HepG2 (cell line): ENCODE data around the gene ZMYND8. TPM values are rescaled to one million over a fixed set of nuclear protein-coding genes. Genes with fewer than 3 reads are reported as not detected.

Experiments used
- ATAC-seq: fragments of 200-7000 bp; cut with Tn5 transposase; 3 replicates; pipeline ENCODE4 v1.9.1; 2020; ENCODE audit warnings: mild to moderate bottlenecking, moderate library complexity
- BruUV-seq: library from RNA; stranded (reverse); fragments of 400-500 nt; replicated peaks from 2 replicates; lab custom pipeline; 2021; lab: Mats Ljungman, UMichigan
- CTCF ChIA-PET: fragments of 300-600 bp; formaldehyde crosslinking; extraction: SDS; loops from one replicate; lab custom pipeline; 2021; ENCODE audit warnings: low total read pairs, inconsistent platforms, low intra/inter-chr PET ratio; lab: Yijun Ruan, JAX
- POLR2A ChIA-PET: fragments of 350-600 bp; sonication (Branson Sonifier 250); formaldehyde crosslinking; loops from one replicate; lab custom pipeline; 2020; ENCODE audit warnings: antibody characterized with exemption, inconsistent platforms; lab: Yijun Ruan, JAX
- DNase-seq: peaks from one replicate; pipeline ENCODE4 v3.0.0-alpha.2; 2015; ENCODE audit warnings: low spot score
- FAIRE-seq: peaks from 3 replicates; lab custom pipeline; 2011; peaks lifted over from hg19 to GRCh38; lab: Jason Lieb, UNC
- H2AFZ ChIP-seq: one replicate; pipeline ENCODE4 v1.6.1; 2011; ENCODE audit warnings: low read length, inconsistent platforms
- H3K27ac ChIP-seq: fragments of 300-600 bp; 3 replicates; pipeline ENCODE4 v1.8.0; 2011; ENCODE audit warnings: mixed run types, mild to moderate bottlenecking, mixed read lengths, low read length, inconsistent platforms; ENCODE audit not compliant: insufficient read depth; ENCODE audit errors: extremely low read length
- H3K27me3 ChIP-seq, 2 experiments: fragments of 200-600 bp in 1 of 2; 2 replicates in 1 of 2; 3 replicates in 1 of 2; pipeline versions ENCODE4 v1.6.0 to v1.8.0; 2011; ENCODE audit warnings: low read length in 2 of 2, mild to moderate bottlenecking in 2 of 2, moderate library complexity in 2 of 2, inconsistent platforms in 1 of 2; ENCODE audit not compliant: insufficient read depth in 2 of 2, control insufficient read depth in 1 of 2
- H3K36me3 ChIP-seq, 2 experiments: fragments of 200-600 bp in 1 of 2; replicated peaks in 1 of 2; 2 replicates in 1 of 2; 3 replicates in 1 of 2; pipeline versions ENCODE4 v1.5.1 to v1.8.0; 2011; ENCODE audit warnings: low read length in 2 of 2, inconsistent platforms in 1 of 2; ENCODE audit not compliant: insufficient read depth in 2 of 2, control insufficient read depth in 1 of 2
- H3K4me1 ChIP-seq: 2 replicates; pipeline ENCODE4 v1.5.1; 2012; ENCODE audit warnings: low read length, inconsistent platforms; ENCODE audit not compliant: insufficient read depth
- H3K4me2 ChIP-seq: 2 replicates; pipeline ENCODE4 v1.6.0; 2011; ENCODE audit warnings: low read depth, low read length, inconsistent platforms
- H3K4me3 ChIP-seq, 3 experiments: fragments of 200-600 bp in 1 of 3; sonication (generic), shearing (Covaris generic) in 1 of 3; replicated peaks in 1 of 3; 2 replicates each; pipeline ENCODE4 v1.5.1; 2011 to 2016; ENCODE audit warnings: low read length in 3 of 3, inconsistent platforms in 2 of 3, low read depth in 2 of 3, mild to moderate bottlenecking in 2 of 3, control low read depth in 1 of 3, mixed read lengths in 1 of 3; ENCODE audit not compliant: insufficient read depth in 1 of 3
- H3K79me2 ChIP-seq: one replicate; pipeline ENCODE4 v1.6.1; 2011; ENCODE audit warnings: low read length, inconsistent platforms; ENCODE audit not compliant: insufficient read depth
- H3K9ac ChIP-seq: 2 replicates; pipeline ENCODE4 v1.6.0; 2011; ENCODE audit warnings: mild to moderate bottlenecking, low read depth, low read length, inconsistent platforms; ENCODE audit not compliant: insufficient read depth
- H3K9me3 ChIP-seq: 2 replicates; pipeline ENCODE4 v1.5.1; 2012; ENCODE audit warnings: mild to moderate bottlenecking, low read length
- H4K20me1 ChIP-seq: 2 replicates; pipeline ENCODE4 v1.6.0; 2011; ENCODE audit warnings: inconsistent platforms, mild to moderate bottlenecking, low read length, moderate library complexity; ENCODE audit not compliant: insufficient read depth
- ATF1 ChIP-seq: IDR thresholded peaks from 2 replicates; pipeline ENCODE4 v1.6.1; 2016; ENCODE audit warnings: mild to moderate bottlenecking, control low read depth
- CBX1 ChIP-seq: IDR thresholded peaks from one replicate; pipeline ENCODE4 v1.6.1; 2016; ENCODE audit warnings: antibody characterized with exemption, low read depth
- CBX5 ChIP-seq: sonication (generic); formaldehyde crosslinking; IDR thresholded peaks from 2 replicates; pipeline ENCODE4 v1.4.0; 2020; ENCODE audit warnings: missing genetic modification reagents, borderline replicate concordance
- CEBPG ChIP-seq: IDR thresholded peaks from 2 replicates; pipeline ENCODE4 v1.6.1; 2016
- ETV5 ChIP-seq: IDR thresholded peaks from 2 replicates; pipeline ENCODE4 v1.6.1; 2018; ENCODE audit warnings: missing biosample characterization, missing genetic modification reagents, inconsistent platforms, borderline replicate concordance
- FOXA3 ChIP-seq: IDR thresholded peaks from 2 replicates; pipeline ENCODE4 v1.6.1; 2016; ENCODE audit warnings: missing genetic modification reagents, missing compliant biosample characterization
- GATAD1 ChIP-seq: IDR thresholded peaks from 2 replicates; pipeline ENCODE4 v1.6.1; 2016; ENCODE audit warnings: missing genetic modification reagents, missing compliant biosample characterization
- HDAC2 ChIP-seq: sonication (generic); formaldehyde crosslinking; IDR thresholded peaks from 2 replicates; pipeline ENCODE4 v1.4.0; 2020; ENCODE audit warnings: missing genetic modification reagents
- JARID2 ChIP-seq: sonication (generic); formaldehyde crosslinking; IDR thresholded peaks from 2 replicates; pipeline ENCODE4 v1.8.1; 2023; ENCODE audit warnings: missing genetic modification reagents, inconsistent platforms; ENCODE audit not compliant: insufficient replicate concordance
- MEIS1 ChIP-seq: sonication (generic); formaldehyde crosslinking; IDR thresholded peaks from 2 replicates; pipeline ENCODE4 v1.9.0; 2021; ENCODE audit warnings: mild to moderate bottlenecking, missing genetic modification reagents, moderate library complexity, borderline replicate concordance
- SAP130 ChIP-seq: IDR thresholded peaks from 2 replicates; pipeline ENCODE4 v1.6.1; 2016; ENCODE audit warnings: low read depth
- SRSF9 ChIP-seq: fragments of 200-400 bp; formaldehyde crosslinking; IDR thresholded peaks from 2 replicates; pipeline ENCODE4 v1.6.1; 2018; ENCODE audit warnings: borderline replicate concordance, mild to moderate bottlenecking, low read depth, low read length; ENCODE audit not compliant: insufficient read depth, poor library complexity, severe bottlenecking
- SYNCRIP ChIP-seq: fragments of 200-400 bp; formaldehyde crosslinking; IDR thresholded peaks from 2 replicates; pipeline ENCODE4 v1.6.1; 2018; ENCODE audit warnings: mild to moderate bottlenecking, low read depth, low read length; ENCODE audit not compliant: insufficient read depth
- TBL1XR1 ChIP-seq: fragments of 150-350 bp; IDR thresholded peaks from 2 replicates; pipeline ENCODE4 v1.6.1; 2014; ENCODE audit warnings: borderline replicate concordance, low read length; ENCODE audit not compliant: partially characterized antibody
- TEAD3 ChIP-seq: optimal IDR thresholded peaks from 2 replicates; pipeline ENCODE3; 2016; ENCODE audit warnings: borderline replicate concordance
- ZBTB20 ChIP-seq: sonication (generic); formaldehyde crosslinking; IDR thresholded peaks from 2 replicates; pipeline ENCODE4 v1.8.1; 2023; ENCODE audit warnings: missing genetic modification reagents, low read depth, mild to moderate bottlenecking, borderline replicate concordance
- ZBTB38 ChIP-seq: sonication (generic); formaldehyde crosslinking; IDR thresholded peaks from 2 replicates; pipeline ENCODE4 v1.5.1; 2020; ENCODE audit warnings: mild to moderate bottlenecking, missing genetic modification reagents
- ZFY ChIP-seq: sonication (generic); formaldehyde crosslinking; IDR thresholded peaks from 2 replicates; pipeline ENCODE4 v1.4.0; 2020; ENCODE audit warnings: missing genetic modification reagents
- ZMYM2 ChIP-seq: sonication (generic); formaldehyde crosslinking; IDR thresholded peaks from 2 replicates; pipeline ENCODE4 v1.8.0; 2022; ENCODE audit warnings: mild to moderate bottlenecking, missing genetic modification reagents
- ZMYM3 ChIP-seq: sonication (generic); formaldehyde crosslinking; IDR thresholded peaks from 2 replicates; pipeline ENCODE4 v1.5.1; 2020; ENCODE audit warnings: mild to moderate bottlenecking, missing genetic modification reagents
- ZNF256 ChIP-seq: sonication (generic); formaldehyde crosslinking; conservative IDR thresholded peaks from 2 replicates; pipeline ENCODE4 v1.4.0; 2020; ENCODE audit warnings: missing genetic modification reagents
- ZNF615 ChIP-seq: sonication (generic); formaldehyde crosslinking; IDR thresholded peaks from 2 replicates; pipeline ENCODE4 v1.5.0; 2020; ENCODE audit warnings: mild to moderate bottlenecking, missing genetic modification reagents, borderline replicate concordance
- ZNF746 ChIP-seq: sonication (generic); formaldehyde crosslinking; IDR thresholded peaks from 2 replicates; pipeline ENCODE4 v1.8.0; 2022; ENCODE audit warnings: mild to moderate bottlenecking, missing genetic modification reagents
- ZSCAN25 ChIP-seq: sonication (generic); formaldehyde crosslinking; IDR thresholded peaks from 2 replicates; pipeline ENCODE4 v1.8.0; 2022; ENCODE audit warnings: mild to moderate bottlenecking, missing genetic modification reagents
- WGBS: methylation state at CpG from one replicate; pipeline ENCODE4 v1.1.6; 2017; ENCODE audit warnings: low lambda C conversion rate; 5-methylcytosine and 5-hydroxymethylcytosine counted together
- in situ Hi-C: cut with HindIII; loops from 2 replicates; pipeline ENCODE4 v1.10.0; 2017; ENCODE audit warnings: low pct_unique_long_range_greater_than_20kb; ENCODE audit not compliant: extremely low pct_ligation_motif_present
- intact Hi-C: fragments of 100-400 bp; cut with micrococcal nuclease; formaldehyde crosslinking; loops from one replicate; pipeline ENCODE4 v1.10.0; 2022; ENCODE audit not compliant: unreplicated experiment
- polyA plus RNA-seq, 8 experiments: library from polyadenylated mRNA; depleted of rRNA in 3 of 8; stranded (reverse) in 7 of 8; unstranded in 1 of 8; fragments of >200 nt; fragmentation: Illumina TruSeq in 4 of 8; extraction: Trizol in 4 of 8; gene quantifications; 2 replicates each; pipeline versions ENCODE4 v1.2.1 to v1.2.3, GENCODE V29; 2011 to 2016; ENCODE audit warnings: low read depth in 4 of 8, missing spikeins in 1 of 8, mixed read lengths in 1 of 8; ENCODE audit not compliant: insufficient read depth in 1 of 8
- total RNA-seq, 5 experiments: library from RNA; depleted of rRNA; stranded (reverse); fragments of >200 nt; fragmentation: Illumina TruSeq; extraction: Trizol; gene quantifications; 2 replicates each; pipeline ENCODE4 v1.2.3, GENCODE V29; 2016; ENCODE audit warnings: low read depth in 1 of 5
- TF ChIP-seq, protein P1 (sequence below): sonication (generic); formaldehyde crosslinking; IDR thresholded peaks from 2 replicates; pipeline ENCODE4 v1.4.0; 2020; ENCODE audit warnings: missing genetic modification reagents

The ZMYND8 gene
- total and polyA plus RNA-seq, 2 of the 13 experiments (the other 11 are each of a cell fraction or from before 2014, with no cell fraction given): 53.9 to 84.7 TPM

DNA sequence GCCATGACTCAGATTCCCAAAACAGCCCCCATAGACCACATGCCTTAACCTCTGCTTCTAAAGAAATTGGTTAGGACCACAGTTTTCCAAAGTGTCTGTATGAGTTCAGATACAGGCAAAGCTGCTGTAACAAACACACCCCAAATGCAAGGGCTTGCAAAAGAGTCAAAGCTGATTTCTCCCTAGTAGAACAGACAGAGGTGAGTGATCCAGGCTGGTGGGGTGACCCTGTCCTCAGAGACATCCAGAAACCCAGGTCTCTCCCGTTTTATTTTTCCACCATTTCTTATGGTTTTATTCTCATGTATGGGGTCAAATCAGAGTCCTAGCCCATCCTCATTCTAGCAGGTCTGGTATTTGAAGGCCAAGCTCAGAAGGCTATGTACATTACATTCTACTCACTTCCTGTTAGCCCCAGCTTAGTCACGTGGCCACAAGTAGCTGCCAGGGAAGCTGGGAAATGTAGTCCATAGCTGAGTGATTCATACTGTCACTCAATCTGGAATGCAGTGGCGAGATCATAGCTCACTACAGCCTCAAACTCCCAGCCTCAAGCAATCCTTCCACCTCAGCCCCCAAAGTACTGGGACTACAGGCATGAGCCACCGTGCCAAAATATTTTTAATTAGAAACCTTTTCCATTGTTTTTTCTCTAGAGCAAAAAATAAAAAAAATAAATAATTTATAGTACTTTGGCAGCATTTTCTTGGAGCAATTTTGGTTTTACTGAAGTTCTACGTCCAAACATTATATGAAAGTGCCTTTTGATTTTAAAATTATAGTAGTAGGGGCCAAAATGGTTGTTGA, 175.2 kb downstream of the ZMYND8 start:
- in situ Hi-C loops: no loop called here
- Histone ChIP-seq H3K9me3 (no peaks in the 10 kb centered on the region), H4K20me1 (no peaks in the 10 kb centered on the region), H3K27me3 (peaks cover 3 to 29% of the 10 kb centered on the region in 2 experiments; a peak in 4 of 5 replicates), H3K79me2 (no peaks in the 10 kb centered on the region), H3K36me3 (no peaks in the 10 kb centered on the region), H3K4me3 (peak overlapping the region in 1 of 3 experiments; percentile 37; a peak in 1 of 6 replicates), H2AFZ (no peak overlapping the region), H3K4me1 (peaks cover 8% of the 10 kb centered on the region), H3K4me2 (peak overlapping the region; percentile 63), H3K27ac (no peak overlapping the region), H3K9ac (no peak overlapping the region)
- POLR2A ChIA-PET: interaction anchor here (0.9 to 1.9 kb wide), 4 partner anchors 18 to 320 kb away, joined by 3 to 5 read pairs (median 4); partner anchors contain the start of gene NCOA3
- ATAC-seq (peak; percentile 95), FAIRE-seq (peak; percentile 100), DNase-seq (peak; percentile 92)
- BruUV-seq: no TSS peak
- CTCF ChIA-PET: no interaction called here
- WGBS: 36% methylated on average over 5 of the region's 5 CpGs
- intact Hi-C loops: no loop called here
- no peak for TF ChIP-seq SRSF9
- no peak for TF ChIP-seq ZNF256
- TF ChIP-seq TBL1XR1: peak; percentile 67
- TF ChIP-seq ZMYM2 (CRISPR knock-in tag): 0 out of 2 replicates have a peak, but pooled peaks have one; percentile 60
- TF ChIP-seq ZBTB38 (CRISPR knock-in tag): no peak
- no peak for TF ChIP-seq ZNF746 (CRISPR knock-in tag)
- peak; percentile 97 for TF ChIP-seq TEAD3
- peak; percentile 61; the same call in 1 of the 2 replicates for TF ChIP-seq ZBTB20 (CRISPR knock-in tag)
- TF ChIP-seq ZNF615 (CRISPR knock-in tag): no peak
- TF ChIP-seq CBX1: peak; percentile 78
- peak; percentile 87; the same call in 1 of the 2 replicates for TF ChIP-seq ZMYM3 (CRISPR knock-in tag)
- TF ChIP-seq ETV5 (CRISPR knock-in tag): peak; percentile 86; the same call in 1 of the 2 replicates
- TF ChIP-seq, protein P1, sequence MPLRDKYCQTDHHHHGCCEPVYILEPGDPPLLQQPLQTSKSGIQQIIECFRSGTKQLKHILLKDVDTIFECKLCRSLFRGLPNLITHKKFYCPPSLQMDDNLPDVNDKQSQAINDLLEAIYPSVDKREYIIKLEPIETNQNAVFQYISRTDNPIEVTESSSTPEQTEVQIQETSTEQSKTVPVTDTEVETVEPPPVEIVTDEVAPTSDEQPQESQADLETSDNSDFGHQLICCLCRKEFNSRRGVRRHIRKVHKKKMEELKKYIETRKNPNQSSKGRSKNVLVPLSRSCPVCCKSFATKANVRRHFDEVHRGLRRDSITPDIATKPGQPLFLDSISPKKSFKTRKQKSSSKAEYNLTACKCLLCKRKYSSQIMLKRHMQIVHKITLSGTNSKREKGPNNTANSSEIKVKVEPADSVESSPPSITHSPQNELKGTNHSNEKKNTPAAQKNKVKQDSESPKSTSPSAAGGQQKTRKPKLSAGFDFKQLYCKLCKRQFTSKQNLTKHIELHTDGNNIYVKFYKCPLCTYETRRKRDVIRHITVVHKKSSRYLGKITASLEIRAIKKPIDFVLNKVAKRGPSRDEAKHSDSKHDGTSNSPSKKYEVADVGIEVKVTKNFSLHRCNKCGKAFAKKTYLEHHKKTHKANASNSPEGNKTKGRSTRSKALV (CRISPR knock-in tag): no peak
- TF ChIP-seq ZFY (CRISPR knock-in tag): peak; percentile 67; the same call in 1 of the 2 replicates
- TF ChIP-seq CBX5: peak; percentile 63; the same call in 1 of the 2 replicates
- TF ChIP-seq JARID2 (CRISPR knock-in tag): no peak
- TF ChIP-seq SYNCRIP: no peak
- peak; percentile 57; the same call in 1 of the 2 replicates for TF ChIP-seq HDAC2
- TF ChIP-seq ZSCAN25 (CRISPR knock-in tag): peak; percentile 22; the same call in 1 of the 2 replicates
- TF ChIP-seq GATAD1: peak; percentile 67; the same call in 1 of the 2 replicates
- no peak for TF ChIP-seq ATF1 (CRISPR knock-in tag)
- TF ChIP-seq CEBPG: peak; percentile 23; the same call in 1 of the 2 replicates
- TF ChIP-seq MEIS1 (CRISPR knock-in tag): 0 out of 2 replicates have a peak, but pooled peaks have one; percentile 62
- TF ChIP-seq SAP130: peak; percentile 84
- peak; percentile 93 for TF ChIP-seq FOXA3 (CRISPR knock-in tag)
